GM21423 (cell line): ENCODE data around the gene ADAMTS20.
A peak's percentile ranks its signal among the peaks of the same experiment; 100 is the strongest.
"Not testable (repeated sequence)": the region's sequence is repeated elsewhere in the genome, so short reads cannot be mapped to it uniquely, and the experiment has no call there.

Experiments
- ATAC-seq: cut with Tn5 transposase; IDR thresholded peaks from one replicate; pipeline ENCODE4 v1.9.1; 2021; ENCODE audit warnings: mild to moderate bottlenecking, moderate library complexity; ENCODE audit not compliant: unreplicated experiment

Gene ADAMTS20

DNA sequence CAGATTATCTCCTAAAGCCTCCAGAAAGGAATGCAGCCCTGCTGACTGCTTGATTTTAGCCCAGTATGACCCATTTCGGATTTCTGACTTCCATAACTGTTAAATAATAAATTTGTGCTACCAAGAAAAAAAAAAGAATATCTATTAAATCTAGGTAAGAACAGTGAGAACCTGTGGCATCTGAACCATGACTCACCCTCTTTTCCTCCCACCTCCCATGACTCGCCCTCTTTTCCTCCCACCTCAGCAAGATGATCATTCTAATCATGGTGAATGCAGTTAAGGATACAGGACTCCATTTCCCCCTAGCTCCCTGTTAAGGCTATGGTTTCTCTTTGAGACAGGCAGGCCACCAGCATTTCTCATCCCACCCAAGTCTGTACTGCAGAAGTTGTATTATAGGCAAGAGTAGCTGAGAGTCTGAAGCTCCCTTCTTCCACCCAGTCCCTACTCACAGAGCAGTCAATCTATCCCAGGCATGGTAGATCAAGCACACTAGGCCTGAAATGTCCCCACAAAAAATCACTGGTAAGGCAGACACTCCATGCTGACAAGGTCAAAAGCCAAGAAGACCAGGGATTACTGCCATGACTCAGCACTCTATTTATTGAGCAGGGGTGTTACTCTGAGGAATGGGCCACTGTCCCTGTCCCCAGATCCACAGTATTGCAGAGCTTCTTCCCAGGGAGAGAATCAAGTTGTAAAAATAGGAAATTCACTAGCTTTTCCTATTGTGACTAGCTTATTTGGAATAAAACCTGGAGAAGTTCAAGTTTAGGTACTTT lies 188.9 kb downstream of the ADAMTS20 start:
- no peak for ATAC-seq

DNA sequence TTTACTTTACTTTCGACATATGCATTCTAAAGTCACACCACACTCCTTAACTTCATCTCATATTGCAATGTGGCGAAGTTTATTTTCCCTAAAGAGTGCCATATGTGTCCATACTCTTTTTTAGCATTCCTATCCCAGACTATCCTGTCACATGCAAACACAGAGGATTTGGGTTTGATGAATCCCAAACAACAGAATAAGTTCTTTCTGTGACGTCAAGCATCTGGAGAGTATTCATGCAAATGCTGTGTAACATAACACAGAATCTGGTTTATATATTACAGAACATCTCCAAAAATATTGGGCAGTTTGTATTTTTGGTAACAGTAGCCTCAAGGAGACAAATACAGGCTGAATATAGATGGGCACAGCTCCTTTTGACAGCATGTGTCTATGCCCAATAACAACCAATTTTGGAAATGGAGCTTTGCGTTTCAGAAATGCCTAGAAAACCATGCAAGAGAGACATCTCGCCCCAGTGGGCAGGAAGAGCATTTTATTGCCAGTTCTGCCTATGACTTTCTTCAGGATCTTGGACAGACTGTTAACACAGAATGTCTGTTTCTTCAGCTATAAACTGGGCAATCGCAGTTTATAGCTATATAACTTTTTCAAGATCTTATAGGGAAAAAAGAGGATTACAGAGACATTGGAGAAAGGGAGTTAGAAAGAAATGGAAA lies 190.8 kb downstream of the ADAMTS20 start:
- no peak for ATAC-seq

DNA sequence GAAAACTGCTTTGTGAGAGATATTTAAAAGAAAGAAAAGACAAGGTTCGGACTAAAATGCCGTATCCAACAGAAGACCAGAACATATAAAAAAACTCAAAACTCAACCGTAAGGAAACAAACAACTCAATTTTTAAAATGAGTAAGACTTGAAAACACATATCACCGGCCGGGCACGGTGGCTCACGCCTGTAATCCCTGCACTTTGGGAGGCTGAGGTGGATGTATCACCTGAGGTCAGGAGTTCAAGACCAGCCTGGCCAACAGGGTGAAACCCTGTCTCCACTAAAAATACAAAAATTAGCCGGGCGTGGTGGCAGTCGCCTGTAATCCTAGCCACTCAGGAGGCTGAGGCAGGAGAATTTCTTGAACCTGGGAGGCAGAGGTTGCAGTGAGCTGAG lies 192.0 kb downstream of the ADAMTS20 start:
- ATAC-seq, result not testable (repeated sequence)

- no peak for ATAC-seq
Observed at GRCh38 chr12:43357141-43357540, 194.9 kb downstream of the ADAMTS20 start.

DNA sequence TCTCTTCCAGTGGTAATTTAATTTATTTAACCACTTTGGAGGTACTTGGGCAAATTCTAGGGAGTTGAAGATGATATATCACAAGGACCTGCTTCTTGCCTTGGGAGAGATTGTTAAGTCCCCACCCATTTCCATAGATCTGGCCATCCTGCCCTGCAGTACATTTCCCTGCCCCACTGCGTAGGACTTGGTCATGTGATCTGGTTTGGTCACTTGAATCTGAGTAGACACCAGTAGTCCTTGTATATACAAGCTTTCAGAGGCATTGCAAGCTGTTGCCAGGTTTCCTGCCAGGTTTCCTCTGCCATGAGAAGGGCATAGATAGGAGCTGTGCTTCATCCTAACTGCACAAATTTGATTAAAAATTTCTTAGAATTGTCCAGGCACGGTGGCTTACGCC lies 200.0 kb downstream of the ADAMTS20 start:
- ATAC-seq, result no peak

DNA sequence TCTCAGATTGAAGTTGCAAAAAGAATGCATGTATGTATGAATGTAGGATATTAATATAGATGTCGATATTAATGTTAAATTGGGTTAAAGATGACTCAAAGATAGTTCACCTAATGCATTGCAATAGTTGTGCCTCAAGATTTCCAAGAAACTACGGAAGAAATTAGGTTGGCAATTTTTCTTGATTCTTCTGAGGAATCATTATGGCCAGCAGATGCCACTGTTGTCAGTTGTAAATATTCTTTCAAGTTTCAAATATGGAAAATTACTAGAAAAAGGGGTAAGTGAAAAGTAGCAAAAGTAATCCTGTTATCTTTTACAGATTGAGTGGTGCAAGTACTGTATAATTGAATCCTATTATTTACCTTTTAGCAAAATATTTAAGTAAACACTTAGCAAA lies 202.1 kb downstream of the ADAMTS20 start:
- ATAC-seq, result no peak

DNA sequence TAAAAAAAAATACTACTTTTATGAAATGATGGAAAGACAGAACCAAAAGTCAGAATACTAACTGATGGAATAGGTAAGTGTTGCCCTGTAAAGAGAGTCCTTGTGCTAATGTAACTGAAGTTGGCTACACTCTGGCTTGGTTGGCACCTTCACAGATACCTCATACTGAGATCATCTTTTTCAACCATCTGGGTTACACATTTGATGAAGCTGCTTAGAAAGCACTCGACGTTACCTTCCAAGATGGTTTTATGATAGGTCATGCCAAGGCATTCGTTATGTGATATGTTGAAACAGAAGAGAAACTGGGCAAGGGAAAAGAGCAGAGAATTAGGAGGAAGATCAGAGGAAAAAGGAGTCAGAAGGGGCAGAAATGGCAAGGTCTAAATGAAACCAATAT lies 203.8 kb downstream of the ADAMTS20 start:
- ATAC-seq, result no peak

- no peak for ATAC-seq
Observed at GRCh38 chr12:43347026-43347425, 205.0 kb downstream of the ADAMTS20 start.

GRCh38 chr12:43345023-43345422 lies 207.0 kb downstream of the ADAMTS20 start:
- ATAC-seq, result no peak

DNA sequence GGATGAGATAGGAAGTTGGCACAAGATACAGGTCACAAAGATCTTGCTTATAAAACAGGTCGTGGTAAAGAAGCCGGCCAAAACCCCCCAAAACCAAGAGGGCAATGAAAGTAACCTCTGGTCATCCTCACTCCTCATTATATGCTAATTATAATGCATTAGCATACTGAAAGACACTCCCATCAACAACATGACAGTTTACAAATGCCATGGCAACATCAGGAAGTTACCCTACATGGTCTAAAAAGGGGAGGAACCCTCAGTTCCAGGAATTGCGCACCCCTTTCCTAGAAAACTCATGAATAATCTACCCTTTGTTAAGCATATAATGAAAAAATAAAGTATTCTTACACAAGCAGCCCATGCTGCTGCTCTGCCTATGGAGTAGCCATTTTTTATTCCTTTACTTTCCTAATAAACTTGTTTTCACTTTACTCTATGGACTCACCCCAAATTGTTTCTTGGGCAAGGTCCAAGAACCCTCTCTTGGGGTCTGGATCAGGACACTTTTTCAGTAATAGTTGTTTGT lies 210.2 kb downstream of the ADAMTS20 start:
- ATAC-seq, result not testable (repeated sequence)

GRCh38 chr12:43338848-43339526 lies 213.0 kb downstream of the ADAMTS20 start:
- peak; percentile 67 for ATAC-seq

DNA sequence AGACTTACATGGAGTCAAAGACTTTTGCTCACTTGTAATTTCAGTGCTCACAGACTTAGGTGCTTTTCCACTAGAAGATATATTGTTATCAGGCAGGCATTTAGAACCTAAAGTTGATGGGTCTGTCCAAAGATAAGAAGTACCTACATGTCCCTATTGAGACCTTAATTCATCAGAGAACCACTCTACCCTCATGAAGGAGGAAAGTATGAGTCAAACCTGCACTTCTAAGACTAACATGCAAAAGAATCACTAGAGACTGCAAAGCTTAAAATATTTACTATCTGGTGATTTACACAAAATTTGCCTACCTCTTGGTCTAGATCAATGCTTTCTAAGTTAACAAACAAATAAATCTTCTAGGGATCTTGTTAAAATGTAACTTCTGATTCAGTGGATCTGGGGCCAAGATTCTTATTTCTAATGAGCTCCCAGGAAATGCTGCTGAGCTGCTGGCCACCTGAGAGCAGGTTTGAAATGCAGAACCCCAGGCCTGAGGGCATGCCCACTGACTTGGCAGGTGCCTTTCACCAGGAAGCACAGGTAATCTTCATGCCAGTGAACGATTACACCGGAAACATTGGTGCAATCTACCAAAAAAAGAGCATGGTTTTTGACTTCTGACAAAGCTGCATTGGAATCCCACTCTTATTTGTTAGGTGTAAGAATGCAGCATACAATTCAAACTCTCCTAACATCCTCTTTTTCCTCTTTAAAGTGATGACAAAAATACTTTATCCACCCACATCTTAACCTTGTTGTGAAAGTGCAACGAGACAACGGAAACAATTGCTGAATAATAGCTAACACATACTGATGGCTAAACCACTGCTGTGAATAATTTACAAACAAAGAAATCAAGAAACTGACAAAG lies 214.2 kb downstream of the ADAMTS20 start:
- peak; percentile 63 for ATAC-seq

DNA sequence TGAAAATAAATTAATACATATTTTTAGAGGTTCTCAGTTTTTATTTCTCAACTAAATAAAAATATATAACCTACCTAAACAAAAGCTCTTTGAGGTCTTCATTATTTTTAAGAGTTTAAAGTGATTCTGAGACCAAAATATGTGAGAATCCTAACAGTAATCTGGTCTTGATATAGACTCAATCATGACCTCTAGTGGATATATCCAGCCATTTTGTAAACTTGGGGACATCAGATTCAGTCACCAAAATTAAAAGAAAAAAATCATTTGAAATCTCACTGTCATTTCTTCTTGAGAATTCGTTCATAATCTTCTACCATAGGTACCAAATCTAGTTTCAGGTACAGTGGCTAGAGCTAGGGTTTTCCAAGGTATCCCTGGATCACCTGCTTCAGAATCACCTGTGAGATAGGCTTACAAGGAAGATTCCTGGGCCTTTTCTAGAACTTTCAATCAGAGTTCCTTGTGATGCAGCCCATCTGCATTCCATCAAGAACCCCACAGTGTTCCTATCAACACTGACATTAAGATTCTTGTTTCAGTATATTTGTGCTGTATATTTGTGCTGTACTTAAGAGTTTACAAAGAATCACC lies 214.9 kb downstream of the ADAMTS20 start:
- peak; percentile 0 for ATAC-seq

GRCh38 chr12:43333644-43334043 lies 218.4 kb downstream of the ADAMTS20 start:
- ATAC-seq, result no peak

DNA sequence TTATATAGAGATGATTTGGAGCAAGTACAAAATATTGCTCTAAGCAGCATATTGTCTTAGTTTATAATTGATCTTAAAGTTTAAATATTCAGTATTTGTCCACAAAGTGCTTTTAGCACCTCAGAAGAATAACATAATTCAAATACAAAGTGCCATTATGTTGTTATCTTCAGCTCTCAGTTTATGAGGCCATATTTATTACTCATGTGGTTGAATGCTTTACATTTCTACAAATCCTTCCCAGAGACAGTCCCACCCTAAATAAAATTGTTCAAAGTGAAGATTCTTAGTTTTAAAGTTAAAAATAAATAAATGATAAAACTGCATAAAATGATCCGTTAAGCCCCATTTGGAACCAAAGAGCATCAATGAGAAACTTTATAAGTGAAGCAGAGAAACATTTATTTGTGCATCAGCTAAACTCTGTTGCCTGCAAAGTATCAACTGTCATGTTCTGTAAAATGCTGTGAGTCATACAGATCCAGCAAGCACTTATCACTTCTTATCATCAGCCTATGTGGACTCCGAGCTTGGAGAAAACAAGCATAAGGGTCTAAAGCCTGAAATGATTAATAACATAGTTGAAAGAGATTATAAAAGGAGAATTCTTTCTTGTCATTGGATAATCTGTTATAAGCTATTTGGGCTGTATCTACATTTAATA lies 218.9 kb downstream of the ADAMTS20 start:
- ATAC-seq, result no peak

DNA sequence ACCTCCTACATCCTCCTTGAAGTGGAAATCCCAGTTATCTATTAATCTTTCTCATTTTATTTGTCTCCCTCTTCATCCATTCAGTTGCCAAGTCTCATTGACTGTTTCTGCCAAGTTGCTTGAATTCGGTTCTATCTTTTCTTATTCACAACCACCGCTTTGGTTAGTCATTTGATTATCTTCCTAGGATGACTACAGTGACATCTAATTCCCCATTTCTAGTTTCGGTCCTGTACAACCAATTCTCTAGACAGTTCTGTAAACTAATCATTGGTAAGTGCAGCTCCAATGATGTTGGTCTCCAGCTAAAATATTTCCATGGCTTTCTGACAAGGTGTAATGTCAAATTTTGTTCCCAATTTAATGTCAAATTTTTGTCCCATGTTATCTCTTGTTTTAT lies 220.1 kb downstream of the ADAMTS20 start:
- ATAC-seq, result no peak

DNA sequence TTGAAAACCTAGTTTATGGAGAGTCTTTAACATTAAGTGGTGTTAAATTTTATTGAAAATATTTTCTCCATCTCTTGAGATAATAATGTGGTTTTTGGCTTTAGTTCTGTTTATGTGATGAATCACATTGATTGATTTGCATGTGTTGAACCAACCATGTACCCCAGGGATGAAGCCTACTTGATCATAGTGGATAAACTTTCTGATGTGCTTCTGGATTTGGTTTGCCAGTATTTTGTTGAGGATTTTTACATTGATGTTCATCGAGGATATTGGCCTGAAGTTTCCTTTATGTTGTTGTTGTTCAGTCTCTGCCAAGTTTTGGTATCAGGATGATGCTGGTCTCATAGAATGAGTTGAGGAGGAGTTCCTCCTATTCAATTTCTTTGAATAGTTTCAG lies 222.6 kb downstream of the ADAMTS20 start:
- no peak for ATAC-seq

DNA sequence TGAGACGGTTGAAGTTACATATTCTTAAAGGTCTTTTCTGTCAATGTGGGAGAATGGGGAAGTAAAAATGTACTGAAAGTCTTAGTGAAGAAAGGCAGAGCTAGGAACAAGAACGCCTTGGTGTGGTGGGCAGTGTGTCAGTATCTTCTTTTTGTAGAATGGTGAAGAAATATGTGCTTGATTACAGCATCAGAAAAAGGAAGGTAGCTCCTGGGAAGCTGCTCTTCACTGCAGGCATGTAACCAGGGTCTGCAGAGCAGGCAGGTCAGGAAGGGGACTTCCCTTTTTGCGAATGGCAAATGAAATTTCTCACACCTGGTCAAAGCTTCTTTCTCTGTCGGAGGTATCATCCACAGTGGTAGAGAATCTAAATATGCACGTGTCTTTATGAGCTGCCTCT lies 226.2 kb downstream of the ADAMTS20 start:
- ATAC-seq, result peak; percentile 66

DNA sequence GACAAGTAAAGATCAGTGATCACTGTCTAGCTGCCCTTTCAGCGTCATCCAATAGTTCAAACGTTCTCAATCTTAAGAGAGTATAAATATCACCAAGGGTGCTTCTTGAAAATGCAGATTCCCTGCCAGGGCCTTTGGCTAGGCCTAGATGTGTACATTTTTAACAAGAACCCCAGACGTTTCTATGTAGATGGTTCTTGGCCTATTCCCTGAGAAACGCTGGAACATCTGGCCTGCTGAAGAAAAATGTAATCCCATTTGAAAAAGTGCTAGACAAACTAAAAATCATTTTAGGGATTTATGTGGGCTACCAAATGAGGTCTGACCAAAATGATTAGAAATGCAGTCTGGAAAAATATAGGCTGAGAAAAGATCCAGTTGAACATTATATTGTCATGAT lies 231.7 kb downstream of the ADAMTS20 start:
- ATAC-seq, result no peak

DNA sequence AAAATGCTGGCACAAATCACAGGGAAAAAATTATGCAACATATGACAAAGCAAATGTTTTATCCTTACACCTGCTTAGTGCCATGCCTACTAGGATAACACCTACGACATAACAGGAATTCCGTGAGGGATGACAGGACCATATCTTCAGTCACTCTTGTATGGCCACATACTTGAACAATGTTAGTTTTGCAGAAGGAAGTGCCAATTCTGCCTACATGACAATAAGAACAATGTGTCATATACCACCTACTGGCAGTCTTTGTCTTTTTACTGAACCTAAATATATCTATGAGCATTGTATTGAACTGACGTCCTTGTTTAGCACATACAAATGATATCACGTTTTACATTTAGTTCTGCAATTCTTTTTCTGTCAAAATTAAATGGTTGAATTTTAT lies 234.0 kb downstream of the ADAMTS20 start:
- ATAC-seq, result no peak
